Adrenal gland (tissue), 12 donors: ENCODE measurements around the gene P3H2. TPM values are rescaled to one million over a fixed set of nuclear protein-coding genes. Genes with fewer than 3 reads are reported as not detected.

ENCODE experiments used
- DNase-seq, 7 donors: peaks; one replicate each; pipeline ENCODE4 v3.0.0-alpha.2; 2019 to 2020
- H3K27ac ChIP-seq, 5 donors: fragments of 200-600 bp; sonication (generic) in 4 of 5; 1 replicate in 3 of 5; 2 replicates in 2 of 5; pipeline versions ENCODE4 v1.5.1 to v1.8.0; 2016 to 2020; ENCODE audit warnings: mild to moderate bottlenecking in 1 of 5
- H3K27me3 ChIP-seq: fragments of 200-600 bp; 2 replicates; pipeline ENCODE4 v1.8.0; 2021
- H3K36me3 ChIP-seq, 2 donors: fragments of 200-600 bp; replicated peaks in 1 of 2; 1 replicate in 1 of 2; 2 replicates in 1 of 2; pipeline versions ENCODE4 v1.5.1 to v1.8.0; 2018 to 2022
- H3K4me1 ChIP-seq, 2 donors: fragments of 200-600 bp; replicated peaks in 1 of 2; 1 replicate in 1 of 2; 2 replicates in 1 of 2; pipeline versions ENCODE4 v1.5.1 to v1.8.0; 2018 to 2021
- H3K4me3 ChIP-seq, 4 donors: fragments of 200-600 bp; sonication (generic) in 3 of 4; one replicate each; pipeline ENCODE4 v1.5.1; 2016 to 2018
- H3K9me3 ChIP-seq, 3 donors: fragments of 200-600 bp; sonication (generic) in 1 of 3; replicated peaks in 1 of 3; 1 replicate in 2 of 3; 2 replicates in 1 of 3; pipeline versions ENCODE4 v1.5.1 to v1.8.0; 2016 to 2021
- CTCF ChIP-seq, 6 experiments: fragments of 450-650 bp in 4 of 6; fragments of 200-600 bp in 2 of 6; sonication (generic) in 1 of 6; IDR thresholded peaks; 1 replicate in 5 of 6; 2 replicates in 1 of 6; pipeline versions ENCODE4 v1.5.1 to v1.8.0; 2016 to 2021; ENCODE audit warnings: antibody characterized with exemption in 6 of 6, mild to moderate bottlenecking in 2 of 6, moderate library complexity in 1 of 6
- POLR2A ChIP-seq, 2 donors: fragments of 450-650 bp; IDR thresholded peaks; one replicate each; pipeline ENCODE4 v1.6.1; 2017; ENCODE audit warnings: antibody characterized with exemption in 2 of 2, mild to moderate bottlenecking in 2 of 2, moderate library complexity in 1 of 2
- WGBS, 4 donors: extraction: QIAGEN DNeasy Blood & Tissue Kit in 2 of 4; methylation state at CpG; one replicate each; pipeline versions ENCODE4 v1.1.5 to v1.1.7; 2013 to 2017; 5-methylcytosine and 5-hydroxymethylcytosine counted together
- intact Hi-C, 2 donors: fragments of 100-400 bp; cut with DNase I; formaldehyde crosslinking; loops; one replicate each; pipeline versions ENCODE4 v1.14.1 to v1.15.0; 2022 to 2023
- polyA plus RNA-seq, 3 donors: library from polyadenylated mRNA; stranded (reverse); fragments of 200-250 nt in 2 of 3; fragments of 350-450 nt in 1 of 3; fragmentation: Illumina TruSeq in 1 of 3; extraction: RNeasy Lipid Tissue Mini Kit (QIAGEN cat#74804) in 1 of 3; gene quantifications; one replicate each; pipeline ENCODE4 v1.2.3, GENCODE V29; 2013 to 2014
- total RNA-seq, 9 donors: library from RNA; depleted of rRNA in 4 of 9; stranded (reverse); fragments of >200 nt in 4 of 9; fragments of 120-200 nt in 1 of 9; fragmentation: NEBNext Ultra II Directional in 1 of 9; extraction: Animal tissue kit (Norgen Biotek cat#: 25700) in 1 of 9; gene quantifications; one replicate each; pipeline versions ENCODE4 v1.1.0 to v1.2.4, GENCODE V29; 2013 to 2023
- donor health status: healthy with polysubstance abuse.
- donor health status: Bipolar disorder and iron deficiency.
- donor health status: DM: yes; HTN: yes; CAD: no.
- donor health status: DM: no; HTN: no; CAD: no.
- donor health status: DM: no; HTN: no; CAD: no.
- donor health status: DM: yes; HTN: yes; CAD: no.

The P3H2 gene
- total and polyA plus RNA-seq, 12 donors: 22.8 to 175 (median 88.1) TPM

- Histone ChIP-seq H3K36me3 (no peaks in the 10 kb centered on the region), H3K9me3 (no peaks in the 10 kb centered on the region), H3K27me3 (no peaks in the 10 kb centered on the region), H3K4me3 (no peak overlapping the region), H3K27ac (no peak overlapping the region), H3K4me1 (peaks cover 5 to 13% of the 10 kb centered on the region in 2 donors)
- intact Hi-C loops: loop anchor here in 1 of 2 donors (5.0 to 10.0 kb wide), 2 partner anchors 112 to 194 kb away; partner anchors contain the start of gene P3H2
- no peak for DNase-seq
- TF ChIP-seq CTCF (IDR thresholded peaks at IDR 0.05) (no peak), POLR2A (IDR thresholded peaks at IDR 0.05) (no peak)
- WGBS, 4 donors: 59 to 85% (median 72%) methylated on average over 2 of the region's 2 CpGs
Measured at GRCh38 chr3:190010486-190010885, 110.2 kb downstream of the P3H2 start.

GRCh38 chr3:190009614-190010013 lies 111.1 kb downstream of the P3H2 start:
- intact Hi-C loops: loop anchor here in 1 of 2 donors (5.0 to 10.0 kb wide), 2 partner anchors 113 to 195 kb away; partner anchors contain the start of gene P3H2
- no peak for DNase-seq
- Histone ChIP-seq H3K9me3 (no peaks in the 10 kb centered on the region), H3K27ac (no peak overlapping the region), H3K4me3 (no peak overlapping the region), H3K36me3 (no peaks in the 10 kb centered on the region), H3K4me1 (peaks cover 5 to 13% of the 10 kb centered on the region in 2 donors), H3K27me3 (no peaks in the 10 kb centered on the region)
- TF ChIP-seq POLR2A (IDR thresholded peaks at IDR 0.05): no peak
- TF ChIP-seq CTCF (IDR thresholded peaks at IDR 0.05): peak in 1 of 6 experiments; percentile 6
- 54 to 80% (median 68%) methylated on average over 1 of the region's 1 CpG for WGBS, 4 donors

- Histone ChIP-seq H3K4me1 (peaks cover 5 to 20% of the 10 kb centered on the region in 2 donors), H3K4me3 (no peak overlapping the region), H3K9me3 (no peaks in the 10 kb centered on the region), H3K27ac (no peak overlapping the region), H3K36me3 (no peaks in the 10 kb centered on the region), H3K27me3 (no peaks in the 10 kb centered on the region)
- TF ChIP-seq POLR2A (IDR thresholded peaks at IDR 0.05) (no peak), CTCF (IDR thresholded peaks at IDR 0.05) (no peak)
- intact Hi-C loops: no loop called here
- WGBS, 4 donors: 71 to 82% (median 78%) methylated on average over 2 of the region's 2 CpGs
- DNase-seq: no peak
Measured at GRCh38 chr3:190008432-190008831, 112.3 kb downstream of the P3H2 start.

- Histone ChIP-seq H3K4me1 (peaks cover 0 to 17% of the 10 kb centered on the region in 2 donors), H3K27me3 (no peaks in the 10 kb centered on the region), H3K4me3 (no peak overlapping the region), H3K9me3 (no peaks in the 10 kb centered on the region), H3K27ac (no peak overlapping the region), H3K36me3 (no peaks in the 10 kb centered on the region)
- 90 to 93% (median 92%) methylated on average over 4 of the region's 4 CpGs for WGBS, 4 donors
- intact Hi-C loops: no loop called here
- no peak for DNase-seq
- TF ChIP-seq POLR2A (IDR thresholded peaks at IDR 0.05) (no peak), CTCF (IDR thresholded peaks at IDR 0.05) (no peak)
Measured at GRCh38 chr3:190005343-190006113, 115.2 kb downstream of the P3H2 start.
